GM08714 (cell line): ENCODE data around the gene LMF2.

Experiments used
- H3K4me3 ChIP-seq: fragments of 200-500 bp; sonication (Bioruptor generic); 2 replicates; pipeline ENCODE4 v1.5.1; 2014; ENCODE audit warnings: mild to moderate bottlenecking, low read length, inconsistent platforms
- ZNF274 ChIP-seq: IDR thresholded peaks from 2 replicates; pipeline ENCODE4 v1.6.1; 2012; ENCODE audit warnings: mild to moderate bottlenecking, low read depth, low read length

The LMF2 gene

GRCh38 chr22:50529897-50530579, 22.5 kb upstream of the LMF2 start, which contains the start of gene TYMP:
TSS of gene TYMP (minus strand) at chr22:50530012. CDS start at chr22:50529709, 303 bp downstream.
- TF ChIP-seq ZNF274, result no peak
- peak within 1 kb of the TSS; percentile 79 for H3K4me3 ChIP-seq

- no peak for TF ChIP-seq ZNF274
- H3K4me3 ChIP-seq, result peak overlapping the region; percentile 79; the same call in 1 of the 2 replicates
Observed at GRCh38 chr22:50529416-50529896, 22.0 kb upstream of the LMF2 start.

GRCh38 chr22:50528682-50529415, 21.3 kb upstream of the LMF2 start:
- no peak for TF ChIP-seq ZNF274
- peak overlapping the region; percentile 79; the same call in 1 of the 2 replicates for H3K4me3 ChIP-seq

GRCh38 chr22:50527921-50528681, 20.6 kb upstream of the LMF2 start:
- TF ChIP-seq ZNF274, result no peak
- H3K4me3 ChIP-seq, result no peak overlapping the region

- no peak for TF ChIP-seq ZNF274
- peak overlapping the region; percentile 59; the same call in 1 of the 2 replicates for H3K4me3 ChIP-seq
Observed at GRCh38 chr22:50526834-50527801, 19.6 kb upstream of the LMF2 start.

GRCh38 chr22:50526108-50526833, 18.8 kb upstream of the LMF2 start:
- H3K4me3 ChIP-seq, result peak overlapping the region; percentile 59; the same call in 1 of the 2 replicates
- TF ChIP-seq ZNF274, result no peak

- H3K4me3 ChIP-seq, result peak overlapping the region; percentile 59; the same call in 1 of the 2 replicates
- no peak for TF ChIP-seq ZNF274
Observed at GRCh38 chr22:50525858-50526107, 18.3 kb upstream of the LMF2 start.

- TF ChIP-seq ZNF274, result no peak
- peak within 1 kb of the TSS; percentile 59 for H3K4me3 ChIP-seq
Observed at GRCh38 chr22:50525104-50525857, 17.8 kb upstream of the LMF2 start, which contains the start of gene SCO2. TSS of gene SCO2 (minus strand) at chr22:50525598. CDS start at chr22:50524411, 1,187 bp downstream.

- peak overlapping the region; percentile 59 for H3K4me3 ChIP-seq
- TF ChIP-seq ZNF274, result no peak
Observed at GRCh38 chr22:50524676-50525103, 17.2 kb upstream of the LMF2 start.

GRCh38 chr22:50523806-50524675, 16.5 kb upstream of the LMF2 start:
- TF ChIP-seq ZNF274, result no peak
- H3K4me3 ChIP-seq, result peak overlapping the region; percentile 59

- no peak overlapping the region for H3K4me3 ChIP-seq
- TF ChIP-seq ZNF274, result no peak
Observed at GRCh38 chr22:50523458-50523805, 15.9 kb upstream of the LMF2 start.

GRCh38 chr22:50522806-50523438, 15.4 kb upstream of the LMF2 start:
- TF ChIP-seq ZNF274, result no peak
- H3K4me3 ChIP-seq, result no peak overlapping the region
